Activated CD4-positive, alpha-beta T cell treated with anti-CD3 and anti-CD28 coated beads, Interleukin-2, amount 10 ng/mL, durations not matched to agents 24 days and 14 days (primary cell): ENCODE measurements around the gene RPS8. TPM values are rescaled to one million over a fixed set of nuclear protein-coding genes. Genes with fewer than 3 reads are reported as not detected.
"Not testable (repeated sequence)": the region's sequence is repeated elsewhere in the genome, so short reads cannot be mapped to it uniquely, and the experiment has no call there.

Source experiments
- DNase-seq: peaks from one replicate; pipeline ENCODE4 v3.0.0; 2022
- H3K27ac Mint-ChIP-seq: one replicate; pipeline ENCODE4 v1.8.0; 2022; ENCODE audit warnings: mild to moderate bottlenecking, mixed read lengths
- H3K27me3 Mint-ChIP-seq: one replicate; pipeline ENCODE4 v1.8.0; 2022; ENCODE audit warnings: mixed read lengths
- H3K36me3 Mint-ChIP-seq: one replicate; pipeline ENCODE4 v1.8.0; 2022; ENCODE audit warnings: low read depth, mild to moderate bottlenecking, mixed read lengths
- H3K4me1 Mint-ChIP-seq: one replicate; pipeline ENCODE4 v1.8.0; 2021; ENCODE audit warnings: mixed read lengths
- H3K4me3 Mint-ChIP-seq: one replicate; pipeline ENCODE4 v1.8.0; 2022; ENCODE audit warnings: mild to moderate bottlenecking, moderate library complexity, mixed read lengths
- H3K9me3 Mint-ChIP-seq: one replicate; pipeline ENCODE4 v1.8.0; 2021; ENCODE audit warnings: mixed read lengths
- intact Hi-C: fragments of 100-400 bp; cut with micrococcal nuclease; formaldehyde crosslinking; loops from one replicate; pipeline ENCODE4 v1.15.1; 2023
- total RNA-seq: library from RNA; stranded (reverse); gene quantifications from 2 replicates; pipeline ENCODE4 v1.2.3, GENCODE V29; 2022

Gene RPS8
- total RNA-seq, 1 donor from 2014 or later: 2,377 TPM

- Mint-ChIP-seq H3K27ac (peak overlapping the region; percentile 99), H3K4me1 (peaks cover 70% of the 10 kb centered on the region), H3K4me3 (peak overlapping the region; percentile 81), H3K36me3 (peaks cover 69% of the 10 kb centered on the region)
- intact Hi-C loops: loop anchor here (5.0 kb wide), 2 partner anchors 33 to 877 kb away; partner anchors contain the start of genes GPBP1L1, RPS8 and TMEM69
- DNase-seq, H3K9me3 Mint-ChIP-seq, H3K27me3 Mint-ChIP-seq: not testable (repeated sequence)
These were observed 35.4 kb downstream of the RPS8 start for GRCh38 chr1:44810762-44811105.

DNA sequence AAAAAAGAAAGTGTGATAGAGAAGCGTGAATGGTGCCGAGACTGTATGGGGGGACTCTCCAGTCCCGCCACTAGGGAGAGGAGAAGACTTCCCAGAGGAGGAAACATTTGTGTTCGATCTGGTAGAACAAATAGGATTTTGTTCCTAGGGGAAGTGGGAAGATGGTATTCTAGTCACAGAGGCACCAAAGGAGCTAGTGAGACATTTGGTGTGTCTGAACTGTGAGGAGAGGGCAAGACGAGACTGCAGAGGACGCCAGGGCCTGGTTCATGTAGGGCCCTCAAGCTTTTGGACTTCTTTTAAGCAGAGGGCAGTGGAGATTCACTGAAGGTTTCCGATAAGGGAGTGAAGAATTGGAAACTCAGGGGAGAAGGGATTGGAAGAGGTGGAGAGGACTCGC lies 35.9 kb downstream of the RPS8 start:
- intact Hi-C loops: loop anchor here (5.0 kb wide), 2 partner anchors 34 to 876 kb away; partner anchors contain the start of genes GPBP1L1, RPS8 and TMEM69
- Mint-ChIP-seq H3K9me3 (no peaks in the 10 kb centered on the region), H3K27me3 (peaks cover 2% of the 10 kb centered on the region), H3K4me3 (peak overlapping the region; percentile 81), H3K27ac (peak overlapping the region; percentile 99), H3K4me1 (peaks cover 69% of the 10 kb centered on the region), H3K36me3 (peaks cover 70% of the 10 kb centered on the region)
- peak; percentile 59 for DNase-seq

DNA sequence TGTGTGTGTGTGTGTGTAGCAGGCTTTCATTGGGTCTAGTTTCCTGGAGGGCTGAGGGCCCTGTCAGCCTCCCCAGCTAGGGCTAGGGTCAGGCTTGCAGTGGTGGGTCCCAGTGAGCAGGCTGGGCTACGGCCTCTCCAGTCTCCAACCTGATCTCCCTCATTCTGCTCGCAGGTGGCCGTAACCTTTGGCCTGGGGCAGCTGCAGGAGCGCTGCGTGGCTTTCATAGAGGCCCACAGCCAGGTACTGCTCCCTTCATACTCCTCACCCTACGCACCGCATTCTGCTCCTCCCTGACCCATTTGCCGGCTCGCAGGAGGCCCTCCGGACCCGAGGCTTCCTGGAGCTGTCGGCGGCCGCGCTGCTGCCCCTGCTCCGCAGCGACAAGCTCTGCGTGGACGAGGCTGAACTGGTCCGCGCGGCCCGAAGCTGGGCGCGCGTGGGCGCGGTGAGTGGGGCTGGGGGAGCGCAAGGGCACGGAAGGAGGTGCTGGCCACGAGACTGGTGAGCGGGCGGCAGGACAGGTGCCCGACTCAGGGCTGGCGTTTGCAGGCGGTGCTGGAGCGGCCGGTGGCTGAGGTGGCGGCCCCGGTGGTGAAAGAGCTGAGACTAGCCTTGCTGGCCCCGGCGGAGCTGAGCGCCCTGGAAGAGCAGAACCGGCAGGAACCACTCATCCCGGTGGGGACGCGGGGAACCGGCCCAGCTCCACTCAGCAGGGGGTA lies 37.6 kb downstream of the RPS8 start:
- peaks cover 62% of the 10 kb centered on the region for H3K36me3 Mint-ChIP-seq
- intact Hi-C loops: loop anchor here (5.0 kb wide), 2 partner anchors 36 to 874 kb away; partner anchors contain the start of genes GPBP1L1, RPS8 and TMEM69
- peak; percentile 61 for DNase-seq
- no peaks in the 10 kb centered on the region for H3K9me3 Mint-ChIP-seq
- peak overlapping the region; percentile 58 for H3K27ac Mint-ChIP-seq
- peaks cover 2% of the 10 kb centered on the region for H3K27me3 Mint-ChIP-seq
- peaks cover 67% of the 10 kb centered on the region for H3K4me1 Mint-ChIP-seq
- H3K4me3 Mint-ChIP-seq: peak overlapping the region; percentile 85

GRCh38 chr1:44815926-44816325 lies 40.6 kb downstream of the RPS8 start:
- DNase-seq: peak; percentile 36
- peaks cover 49% of the 10 kb centered on the region for H3K36me3 Mint-ChIP-seq
- H3K4me3 Mint-ChIP-seq, H3K27me3 Mint-ChIP-seq, H3K9me3 Mint-ChIP-seq, intact Hi-C loops: not testable (repeated sequence)
- H3K4me1 Mint-ChIP-seq: peaks cover 58% of the 10 kb centered on the region
- H3K27ac Mint-ChIP-seq: peak overlapping the region; percentile 96

DNA sequence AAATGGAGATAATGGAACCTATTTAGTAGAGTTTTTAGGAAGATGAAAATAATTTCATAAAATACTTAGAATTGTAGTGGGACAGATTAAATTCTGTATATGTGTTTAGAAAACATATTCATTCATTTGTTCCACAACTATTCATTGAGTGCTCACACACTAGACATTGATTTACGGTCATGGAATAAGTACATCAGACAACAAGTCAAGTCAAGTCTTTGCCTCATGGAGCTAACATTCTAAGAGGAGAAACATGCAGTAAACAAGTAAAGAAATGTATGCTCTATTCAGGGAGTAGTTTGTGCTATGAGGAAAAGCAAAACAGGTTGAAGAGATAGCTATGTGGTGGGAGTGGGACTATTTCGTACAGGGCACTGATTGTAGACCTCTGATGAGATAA lies 42.0 kb downstream of the RPS8 start:
- H3K4me3 Mint-ChIP-seq: peak overlapping the region; percentile 42

GRCh38 chr1:44817771-44818495 lies 42.6 kb downstream of the RPS8 start:
- intact Hi-C loops: no loop called here
- H3K27ac Mint-ChIP-seq: peak overlapping the region; percentile 64
- H3K36me3 Mint-ChIP-seq: peaks cover 32% of the 10 kb centered on the region
- H3K4me3 Mint-ChIP-seq: peak overlapping the region; percentile 65
- H3K4me1 Mint-ChIP-seq: peaks cover 48% of the 10 kb centered on the region
- no peaks in the 10 kb centered on the region for H3K9me3 Mint-ChIP-seq
- peak; percentile 56 for DNase-seq
- no peaks in the 10 kb centered on the region for H3K27me3 Mint-ChIP-seq

More for the DNA sequence above, 42.0 kb downstream of the RPS8 start:
- Mint-ChIP-seq H3K27me3 (no peaks in the 10 kb centered on the region), H3K9me3 (no peaks in the 10 kb centered on the region), H3K4me1 (peaks cover 50% of the 10 kb centered on the region), H3K27ac (peak overlapping the region; percentile 46), H3K36me3 (peaks cover 36% of the 10 kb centered on the region)
- intact Hi-C loops: no loop called here
- DNase-seq: no peak

DNA sequence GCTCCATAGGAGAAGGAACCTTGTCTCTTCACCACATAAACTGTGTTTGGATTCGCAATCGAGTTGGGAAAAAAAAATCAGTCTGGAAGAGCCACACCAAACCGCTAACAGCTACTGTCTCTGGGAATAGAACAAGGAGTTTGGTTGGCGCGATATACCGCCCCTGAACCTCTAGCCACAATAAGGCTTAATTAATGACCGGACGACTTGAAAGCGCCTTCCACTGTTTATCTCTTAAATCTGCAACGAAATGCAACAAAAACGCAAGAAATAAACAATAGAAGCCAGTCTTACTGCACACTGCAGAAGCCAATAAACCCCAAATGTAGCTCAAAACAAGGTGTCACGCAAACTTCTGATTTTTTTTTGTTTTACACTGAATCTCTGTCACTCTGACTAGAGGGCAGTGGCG lies 43.9 kb downstream of the RPS8 start:
- DNase-seq: no peak
- Mint-ChIP-seq H3K4me1 (peaks cover 41% of the 10 kb centered on the region), H3K27ac (peak overlapping the region; percentile 99), H3K4me3 (peak overlapping the region; percentile 92), H3K27me3 (no peaks in the 10 kb centered on the region), H3K9me3 (no peaks in the 10 kb centered on the region), H3K36me3 (peaks cover 24% of the 10 kb centered on the region)
- intact Hi-C loops: loop anchor here (1.0 kb wide), 5 partner anchors 12 to 98 kb away; partner anchors contain the start of gene DYNLT4

GRCh38 chr1:44819608-44820327 lies 44.4 kb downstream of the RPS8 start:
- Mint-ChIP-seq H3K36me3 (peaks cover 23% of the 10 kb centered on the region), H3K4me1 (peaks cover 40% of the 10 kb centered on the region), H3K27me3 (no peaks in the 10 kb centered on the region), H3K9me3 (no peaks in the 10 kb centered on the region), H3K27ac (peak overlapping the region; percentile 99), H3K4me3 (peak overlapping the region; percentile 92)
- DNase-seq: peak; percentile 94
- intact Hi-C loops: loop anchor here (1.0 kb wide), 5 partner anchors 12 to 98 kb away; partner anchors contain the start of gene DYNLT4

DNA sequence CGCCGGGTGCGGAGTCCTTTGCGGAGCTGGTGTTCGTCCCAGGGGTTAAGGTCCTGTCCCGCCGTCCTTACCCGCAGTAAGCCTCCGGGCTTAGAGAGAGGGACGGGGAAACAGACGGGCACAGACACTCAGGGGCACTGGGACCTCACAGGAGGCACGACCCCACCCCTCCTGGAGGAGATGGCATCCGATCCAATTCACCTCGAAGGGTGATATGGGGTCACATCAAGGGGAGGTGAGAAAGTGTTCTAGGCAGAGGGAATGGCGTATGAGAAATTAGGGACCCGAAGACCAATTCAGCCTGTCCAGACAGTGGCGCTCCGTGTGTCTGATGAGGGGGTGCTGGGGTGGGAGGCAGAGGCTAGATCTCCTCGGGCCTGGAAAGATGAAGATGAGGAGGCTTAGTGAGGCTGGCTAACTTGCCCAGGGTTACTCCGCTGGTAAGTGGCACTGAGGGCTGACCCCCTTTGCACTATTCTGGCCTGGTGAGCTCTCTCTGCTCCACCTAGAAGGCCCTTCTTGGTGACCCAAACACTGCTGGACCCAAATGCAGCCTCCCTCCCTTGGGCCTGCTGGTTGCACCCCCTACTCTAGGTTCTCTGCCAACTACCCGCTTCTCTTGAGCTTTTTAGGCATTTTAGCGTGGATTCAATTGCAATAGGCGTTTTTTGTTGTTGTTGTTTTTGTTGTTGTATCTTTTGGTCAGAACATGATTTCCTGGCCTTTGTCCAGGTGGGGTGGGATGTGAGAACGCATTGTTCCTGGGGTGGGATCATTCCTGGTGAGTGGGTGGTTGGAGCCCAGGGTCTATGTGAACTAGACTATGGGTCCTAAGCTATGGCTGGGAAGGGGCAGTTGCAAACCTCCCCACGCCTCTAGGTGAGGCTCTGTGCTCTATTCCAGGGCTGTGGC lies 45.2 kb downstream of the RPS8 start:
- intact Hi-C loops: no loop called here
- H3K4me1 Mint-ChIP-seq: peaks cover 34% of the 10 kb centered on the region
- H3K27me3 Mint-ChIP-seq: no peaks in the 10 kb centered on the region
- no peak for DNase-seq
- H3K27ac Mint-ChIP-seq: peak overlapping the region; percentile 99
- peak overlapping the region; percentile 92 for H3K4me3 Mint-ChIP-seq
- peaks cover 15% of the 10 kb centered on the region for H3K36me3 Mint-ChIP-seq
- H3K9me3 Mint-ChIP-seq: no peaks in the 10 kb centered on the region

GRCh38 chr1:44821240-44821715 lies 45.9 kb downstream of the RPS8 start:
- Mint-ChIP-seq H3K27me3 (no peaks in the 10 kb centered on the region), H3K9me3 (no peaks in the 10 kb centered on the region), H3K36me3 (peaks cover 10% of the 10 kb centered on the region), H3K4me3 (peak overlapping the region; percentile 92), H3K4me1 (peaks cover 35% of the 10 kb centered on the region), H3K27ac (peak overlapping the region; percentile 8)
- intact Hi-C loops: no loop called here
- no peak for DNase-seq

DNA sequence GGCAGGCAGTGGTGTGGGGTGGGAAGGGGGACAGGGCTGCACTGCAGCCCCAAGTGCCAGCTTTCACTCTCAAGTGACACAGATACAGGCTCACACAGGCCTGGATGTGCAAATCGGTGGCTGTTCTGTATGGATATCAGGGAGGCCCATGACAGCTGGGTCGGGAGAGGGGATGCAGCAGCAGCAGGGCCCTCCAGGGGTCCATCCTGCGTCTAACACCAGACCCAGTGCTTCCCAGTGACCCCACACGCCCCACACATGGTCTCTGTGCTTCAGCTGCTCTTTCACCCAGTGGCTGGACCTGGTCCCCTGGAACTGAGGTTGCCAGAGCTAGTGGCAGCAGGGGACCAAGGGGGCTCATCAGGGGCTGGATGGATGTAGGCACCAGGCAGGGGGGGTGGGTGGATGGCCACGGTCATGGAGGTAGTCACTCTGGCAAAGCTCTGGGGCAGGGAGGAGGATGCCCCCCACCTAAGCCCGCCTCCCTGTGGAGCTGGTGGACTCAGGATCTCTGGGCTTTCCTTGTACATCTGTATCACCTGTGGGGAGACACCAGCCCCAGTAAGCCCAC lies 46.9 kb downstream of the RPS8 start:
- no peak overlapping the region for H3K4me3 Mint-ChIP-seq
- H3K4me1 Mint-ChIP-seq: peaks cover 33% of the 10 kb centered on the region
- peaks cover 8% of the 10 kb centered on the region for H3K36me3 Mint-ChIP-seq
- DNase-seq: no peak
- intact Hi-C loops: no loop called here
- H3K27me3 Mint-ChIP-seq: no peaks in the 10 kb centered on the region
- no peaks in the 10 kb centered on the region for H3K9me3 Mint-ChIP-seq
- H3K27ac Mint-ChIP-seq: no peak overlapping the region

- Mint-ChIP-seq H3K4me1 (peaks cover 27% of the 10 kb centered on the region), H3K9me3 (no peaks in the 10 kb centered on the region), H3K4me3 (no peak overlapping the region), H3K27me3 (no peaks in the 10 kb centered on the region), H3K27ac (no peak overlapping the region), H3K36me3 (peaks cover 2% of the 10 kb centered on the region)
- intact Hi-C loops: no loop called here
- no peak for DNase-seq
These were observed 47.7 kb downstream of the RPS8 start for GRCh38 chr1:44822981-44823451.
